ENCODE measurements around the gene PTPRU. TPM values are rescaled to one million over a fixed set of nuclear protein-coding genes. Genes with fewer than 3 reads are reported as not detected.

PTPRU gene
- total RNA-seq, 1 experiment from 2014 or later = 0.72 TPM

DNA sequence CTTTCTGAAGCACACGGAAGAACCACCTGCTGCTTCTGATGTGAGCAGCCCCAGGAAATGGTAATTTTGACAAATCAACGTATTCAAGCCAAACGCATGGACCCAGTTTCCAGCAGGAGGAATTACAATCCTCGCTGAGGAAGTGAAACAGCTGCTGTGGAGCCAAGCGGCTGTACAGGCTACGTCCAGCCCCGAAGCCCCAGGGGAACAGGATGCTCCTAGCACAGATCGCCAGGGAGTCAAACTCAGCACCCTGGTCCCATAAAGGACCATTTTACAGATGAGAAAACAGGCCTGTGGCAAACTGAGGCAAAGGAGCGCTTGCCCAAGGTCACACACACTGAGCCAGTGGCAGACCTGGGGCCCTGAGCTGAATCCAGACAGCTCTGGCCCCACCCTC lies 108.0 kb downstream of the PTPRU start:
- peaks cover 15% of the 10 kb centered on the region for H3K27me3 ChIP-seq (ENCODE audit: control insufficient read depth, insufficient read depth, low read length)
- ATAC-seq = no peak
- no peaks in the 10 kb centered on the region for H3K36me3 ChIP-seq (ENCODE audit: control insufficient read depth, insufficient read depth, low read length)
- intact Hi-C loops (cut with micrococcal nuclease; ENCODE audit: unreplicated experiment) (loop anchor here (10.0 kb wide), 1 partner anchor 100 kb away; no protein-coding TSS in a partner anchor), in situ Hi-C loops (cut with HindIII; ENCODE audit: low pct_unique_long_range_greater_than_20kb, low sequenced_read_pairs) (no loop called here)
- ChIA-PET CTCF (no interaction called here), POLR2A (no interaction called here)
- no peak overlapping the region for H3K4me3 ChIP-seq (ENCODE audit: low read depth in 2 of 2, low read length in 2 of 2)
- TF ChIP-seq, protein P1, sequence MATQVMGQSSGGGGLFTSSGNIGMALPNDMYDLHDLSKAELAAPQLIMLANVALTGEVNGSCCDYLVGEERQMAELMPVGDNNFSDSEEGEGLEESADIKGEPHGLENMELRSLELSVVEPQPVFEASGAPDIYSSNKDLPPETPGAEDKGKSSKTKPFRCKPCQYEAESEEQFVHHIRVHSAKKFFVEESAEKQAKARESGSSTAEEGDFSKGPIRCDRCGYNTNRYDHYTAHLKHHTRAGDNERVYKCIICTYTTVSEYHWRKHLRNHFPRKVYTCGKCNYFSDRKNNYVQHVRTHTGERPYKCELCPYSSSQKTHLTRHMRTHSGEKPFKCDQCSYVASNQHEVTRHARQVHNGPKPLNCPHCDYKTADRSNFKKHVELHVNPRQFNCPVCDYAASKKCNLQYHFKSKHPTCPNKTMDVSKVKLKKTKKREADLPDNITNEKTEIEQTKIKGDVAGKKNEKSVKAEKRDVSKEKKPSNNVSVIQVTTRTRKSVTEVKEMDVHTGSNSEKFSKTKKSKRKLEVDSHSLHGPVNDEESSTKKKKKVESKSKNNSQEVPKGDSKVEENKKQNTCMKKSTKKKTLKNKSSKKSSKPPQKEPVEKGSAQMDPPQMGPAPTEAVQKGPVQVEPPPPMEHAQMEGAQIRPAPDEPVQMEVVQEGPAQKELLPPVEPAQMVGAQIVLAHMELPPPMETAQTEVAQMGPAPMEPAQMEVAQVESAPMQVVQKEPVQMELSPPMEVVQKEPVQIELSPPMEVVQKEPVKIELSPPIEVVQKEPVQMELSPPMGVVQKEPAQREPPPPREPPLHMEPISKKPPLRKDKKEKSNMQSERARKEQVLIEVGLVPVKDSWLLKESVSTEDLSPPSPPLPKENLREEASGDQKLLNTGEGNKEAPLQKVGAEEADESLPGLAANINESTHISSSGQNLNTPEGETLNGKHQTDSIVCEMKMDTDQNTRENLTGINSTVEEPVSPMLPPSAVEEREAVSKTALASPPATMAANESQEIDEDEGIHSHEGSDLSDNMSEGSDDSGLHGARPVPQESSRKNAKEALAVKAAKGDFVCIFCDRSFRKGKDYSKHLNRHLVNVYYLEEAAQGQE (IDR thresholded peaks at IDR 0.05; ENCODE audit: insufficient read depth in 1 of 2, low read depth in 2 of 2, low read length in 1 of 2) = no peak
- no peak for TF ChIP-seq POLR2AphosphoS5 (IDR thresholded peaks at IDR 0.05; ENCODE audit: low read depth, low read length)
- TF ChIP-seq, protein P2, sequence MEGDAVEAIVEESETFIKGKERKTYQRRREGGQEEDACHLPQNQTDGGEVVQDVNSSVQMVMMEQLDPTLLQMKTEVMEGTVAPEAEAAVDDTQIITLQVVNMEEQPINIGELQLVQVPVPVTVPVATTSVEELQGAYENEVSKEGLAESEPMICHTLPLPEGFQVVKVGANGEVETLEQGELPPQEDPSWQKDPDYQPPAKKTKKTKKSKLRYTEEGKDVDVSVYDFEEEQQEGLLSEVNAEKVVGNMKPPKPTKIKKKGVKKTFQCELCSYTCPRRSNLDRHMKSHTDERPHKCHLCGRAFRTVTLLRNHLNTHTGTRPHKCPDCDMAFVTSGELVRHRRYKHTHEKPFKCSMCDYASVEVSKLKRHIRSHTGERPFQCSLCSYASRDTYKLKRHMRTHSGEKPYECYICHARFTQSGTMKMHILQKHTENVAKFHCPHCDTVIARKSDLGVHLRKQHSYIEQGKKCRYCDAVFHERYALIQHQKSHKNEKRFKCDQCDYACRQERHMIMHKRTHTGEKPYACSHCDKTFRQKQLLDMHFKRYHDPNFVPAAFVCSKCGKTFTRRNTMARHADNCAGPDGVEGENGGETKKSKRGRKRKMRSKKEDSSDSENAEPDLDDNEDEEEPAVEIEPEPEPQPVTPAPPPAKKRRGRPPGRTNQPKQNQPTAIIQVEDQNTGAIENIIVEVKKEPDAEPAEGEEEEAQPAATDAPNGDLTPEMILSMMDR (IDR thresholded peaks at IDR 0.05) = no peak
- TF ChIP-seq TCF7L2 (IDR thresholded peaks at IDR 0.05; ENCODE audit: low read depth, low read length) = no peak
- no peak for TF ChIP-seq SIN3A (IDR thresholded peaks at IDR 0.05; ENCODE audit: borderline replicate concordance, insufficient read depth, low read depth, low read length)
- H3K9me3 ChIP-seq (ENCODE audit: control insufficient read depth, insufficient read depth, low read depth, low read length) = no peaks in the 10 kb centered on the region
- no peak for DNase-seq (ENCODE audit: low read depth, low spot score)
- H3K4me1 ChIP-seq (ENCODE audit: control insufficient read depth, insufficient read depth, low read length) = no peaks in the 10 kb centered on the region
- no TSS peak for BruUV-seq (replicated peaks)
- no peak overlapping the region for H3K27ac ChIP-seq (ENCODE audit: low read length)

DNA sequence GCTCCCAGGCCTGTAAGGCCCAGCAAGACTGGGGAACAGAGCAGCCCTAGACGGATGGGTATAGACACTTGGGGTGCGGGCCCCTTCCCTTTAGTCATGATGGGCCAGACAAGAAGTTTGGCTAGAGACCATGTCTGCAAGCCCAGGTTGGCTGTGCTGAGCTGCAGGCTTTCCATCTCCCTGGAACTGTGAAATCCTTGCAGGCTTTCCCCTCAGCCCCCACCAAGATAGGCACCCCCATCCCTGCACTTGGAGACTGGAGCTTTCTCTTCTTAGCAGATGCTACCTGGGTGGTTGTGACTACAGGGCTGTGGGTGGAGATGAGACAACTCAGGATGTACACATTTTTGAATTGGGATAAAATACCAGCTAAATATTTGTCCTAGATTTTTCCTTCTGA lies 110.3 kb downstream of the PTPRU start:
- ChIA-PET CTCF (no interaction called here), POLR2A (no interaction called here)
- ATAC-seq (no peak), DNase-seq (ENCODE audit: low read depth, low spot score) (no peak)
- Histone ChIP-seq H3K36me3 (ENCODE audit: control insufficient read depth, insufficient read depth, low read length) (no peaks in the 10 kb centered on the region), H3K4me3 (ENCODE audit: low read depth in 2 of 2, low read length in 2 of 2) (no peak overlapping the region), H3K27me3 (ENCODE audit: control insufficient read depth, insufficient read depth, low read length) (peaks cover 14% of the 10 kb centered on the region; the same call in 1 of the 2 replicates), H3K27ac (ENCODE audit: low read length) (no peak overlapping the region), H3K9me3 (ENCODE audit: control insufficient read depth, insufficient read depth, low read depth, low read length) (no peaks in the 10 kb centered on the region), H3K4me1 (ENCODE audit: control insufficient read depth, insufficient read depth, low read length) (no peaks in the 10 kb centered on the region)
- intact Hi-C loops (cut with micrococcal nuclease; ENCODE audit: unreplicated experiment) (loop anchor here (10.0 kb wide), 1 partner anchor 102 kb away; no protein-coding TSS in a partner anchor), in situ Hi-C loops (cut with HindIII; ENCODE audit: low pct_unique_long_range_greater_than_20kb, low sequenced_read_pairs) (no loop called here)
- TF ChIP-seq TCF7L2 (IDR thresholded peaks at IDR 0.05; ENCODE audit: low read depth, low read length) (no peak), SIN3A (IDR thresholded peaks at IDR 0.05; ENCODE audit: borderline replicate concordance, insufficient read depth, low read depth, low read length) (no peak), POLR2AphosphoS5 (IDR thresholded peaks at IDR 0.05; ENCODE audit: low read depth, low read length) (no peak)
- TF ChIP-seq, protein P1 (IDR thresholded peaks at IDR 0.05; ENCODE audit: insufficient read depth in 1 of 2, low read depth in 2 of 2, low read length in 1 of 2) = no peak
- TF ChIP-seq, protein P2 (IDR thresholded peaks at IDR 0.05) = no peak
- no TSS peak for BruUV-seq (replicated peaks)
